NAMALWA (cell line): ENCODE data around the gene GABRB1.

Source experiments
- DNase-seq: peaks from one replicate; pipeline ENCODE4 v3.0.0-alpha.2; 2015; ENCODE audit warnings: low spot score

The GABRB1 gene

GRCh38 chr4:47049347-47049746, 18.0 kb downstream of the GABRB1 start:
- DNase-seq, result no peak

- no peak for DNase-seq
Measured at GRCh38 chr4:47050761-47051725, 19.7 kb downstream of the GABRB1 start.

GRCh38 chr4:47053485-47053884, 22.1 kb downstream of the GABRB1 start:
- DNase-seq, result no peak

GRCh38 chr4:47054130-47054529, 22.8 kb downstream of the GABRB1 start:
- no peak for DNase-seq

- DNase-seq, result no peak
Measured at GRCh38 chr4:47057991-47058390, 26.6 kb downstream of the GABRB1 start.

GRCh38 chr4:47060561-47060960, 29.2 kb downstream of the GABRB1 start:
- DNase-seq, result no peak

GRCh38 chr4:47061435-47061834, 30.1 kb downstream of the GABRB1 start:
- DNase-seq, result no peak

GRCh38 chr4:47065051-47065481, 33.7 kb downstream of the GABRB1 start:
- no peak for DNase-seq

GRCh38 chr4:47068986-47069385, 37.6 kb downstream of the GABRB1 start:
- no peak for DNase-seq

- DNase-seq, result no peak
Measured at GRCh38 chr4:47071901-47072341, 40.6 kb downstream of the GABRB1 start.

GRCh38 chr4:47073647-47074046, 42.3 kb downstream of the GABRB1 start:
- no peak for DNase-seq

- DNase-seq, result no peak
Measured at GRCh38 chr4:47074816-47075215, 43.4 kb downstream of the GABRB1 start.

- no peak for DNase-seq
Measured at GRCh38 chr4:47075262-47075661, 43.9 kb downstream of the GABRB1 start.

GRCh38 chr4:47075919-47076318, 44.6 kb downstream of the GABRB1 start:
- no peak for DNase-seq

- no peak for DNase-seq
Measured at GRCh38 chr4:47084111-47084510, 52.7 kb downstream of the GABRB1 start.

GRCh38 chr4:47084795-47085194, 53.4 kb downstream of the GABRB1 start:
- no peak for DNase-seq

- DNase-seq, result no peak
Measured at GRCh38 chr4:47088298-47088697, 56.9 kb downstream of the GABRB1 start.

GRCh38 chr4:47095884-47096283, 64.5 kb downstream of the GABRB1 start:
- no peak for DNase-seq

- DNase-seq, result no peak
Measured at GRCh38 chr4:47101453-47101852, 70.1 kb downstream of the GABRB1 start.

- no peak for DNase-seq
Measured at GRCh38 chr4:47104986-47105385, 73.6 kb downstream of the GABRB1 start.

GRCh38 chr4:47106561-47106960, 75.2 kb downstream of the GABRB1 start:
- no peak for DNase-seq

- no peak for DNase-seq
Measured at GRCh38 chr4:47109379-47109778, 78.0 kb downstream of the GABRB1 start.

- no peak for DNase-seq
Measured at GRCh38 chr4:47110546-47111132, 79.3 kb downstream of the GABRB1 start.
